ENCODE measurements around the gene CNTD1. TPM values are rescaled to one million over a fixed set of nuclear protein-coding genes. Genes with fewer than 3 reads are reported as not detected.
"Not testable (repeated sequence)": the region's sequence is repeated elsewhere in the genome, so short reads cannot be mapped to it uniquely, and the experiment has no call there.

The CNTD1 gene
- polyA plus RNA-seq, 1 donor = 0.70 TPM

DNA sequence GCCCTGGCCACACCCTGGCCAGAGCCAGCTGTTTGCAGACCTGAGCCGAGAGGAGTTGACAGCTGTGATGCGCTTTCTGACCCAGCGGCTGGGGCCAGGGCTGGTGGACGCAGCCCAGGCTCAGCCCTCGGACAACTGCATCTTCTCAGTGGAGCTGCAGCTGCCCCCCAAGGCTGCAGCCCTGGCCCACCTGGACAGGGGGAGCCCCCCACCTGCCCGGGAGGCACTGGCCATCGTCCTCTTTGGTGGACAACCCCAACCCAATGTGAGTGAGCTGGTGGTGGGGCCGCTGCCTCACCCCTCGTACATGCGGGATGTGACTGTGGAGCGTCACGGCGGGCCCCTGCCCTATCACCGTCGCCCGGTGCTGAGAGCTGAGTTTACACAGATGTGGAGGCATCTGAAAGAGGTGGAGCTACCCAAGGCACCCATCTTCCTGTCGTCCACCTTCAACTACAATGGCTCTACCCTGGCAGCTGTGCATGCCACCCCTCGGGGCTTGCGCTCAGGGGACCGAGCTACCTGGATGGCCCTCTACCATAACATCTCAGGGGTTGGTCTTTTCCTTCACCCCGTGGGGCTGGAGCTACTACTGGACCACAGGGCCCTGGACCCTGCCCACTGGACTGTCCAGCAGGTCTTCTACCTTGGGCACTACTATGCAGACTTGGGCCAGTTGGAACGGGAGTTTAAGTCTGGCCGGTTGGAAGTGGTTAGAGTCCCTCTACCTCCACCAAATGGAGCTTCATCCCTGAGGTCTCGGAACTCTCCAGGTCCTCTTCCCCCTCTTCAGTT is 46.3 kb downstream of the CNTD1 start:
- DNase-seq (ENCODE audit: low read depth) = no peak

GRCh38 chr17:42845556-42845917 is 46.9 kb downstream of the CNTD1 start:
- no peak for DNase-seq (ENCODE audit: low read depth)

DNA sequence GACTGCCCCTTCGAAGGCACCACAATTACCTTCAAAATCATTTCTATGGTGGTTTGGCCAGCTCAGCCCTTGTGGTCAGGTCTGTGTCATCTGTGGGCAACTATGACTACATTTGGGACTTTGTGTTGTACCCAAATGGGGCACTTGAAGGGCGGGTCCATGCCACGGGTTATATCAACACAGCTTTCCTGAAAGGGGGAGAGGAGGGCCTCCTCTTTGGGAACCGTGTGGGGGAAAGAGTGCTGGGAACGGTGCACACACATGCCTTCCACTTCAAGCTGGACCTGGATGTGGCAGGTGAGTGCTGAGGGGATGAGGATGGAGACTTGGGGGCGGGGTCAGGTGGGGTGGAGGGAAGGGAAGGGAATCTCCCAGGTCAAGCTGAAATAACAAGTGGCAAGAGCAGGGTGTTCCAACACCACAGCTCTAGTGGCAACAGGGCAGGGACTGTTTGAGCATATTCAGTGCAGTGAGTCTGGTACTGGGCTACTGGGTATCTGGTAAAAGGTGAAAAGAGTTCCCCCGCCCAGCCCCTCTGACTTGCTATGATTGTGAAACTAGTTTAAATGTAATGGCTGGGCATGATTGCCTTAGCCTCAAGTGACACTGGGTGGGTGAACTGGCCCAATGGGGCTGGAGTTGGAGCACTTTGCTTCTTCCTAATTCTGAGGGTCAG is 47.4 kb downstream of the CNTD1 start:
- no peak for DNase-seq (ENCODE audit: low read depth)

GRCh38 chr17:42846594-42847280 is 48.1 kb downstream of the CNTD1 start:
- DNase-seq (ENCODE audit: low read depth) = no peak

DNA sequence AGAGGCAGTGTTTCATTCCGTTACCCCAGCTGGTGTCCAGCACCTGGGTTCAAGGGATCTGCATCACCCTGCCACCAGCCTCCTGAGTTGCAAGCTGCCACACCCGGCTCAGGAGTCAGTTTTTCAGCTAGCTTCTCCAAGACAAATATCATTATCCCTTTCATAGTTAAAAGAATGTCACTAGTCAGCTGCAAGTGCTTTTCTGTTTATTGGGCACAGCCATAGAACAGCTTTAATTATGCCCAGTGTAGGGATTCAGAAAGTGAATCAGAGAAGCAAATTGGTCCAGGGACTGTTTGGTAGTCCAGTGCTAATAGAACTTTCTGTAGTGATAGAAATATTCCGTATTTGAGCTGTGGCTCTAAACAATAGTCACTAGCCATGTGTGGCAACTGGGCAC is 49.4 kb downstream of the CNTD1 start:
- no peak for DNase-seq (ENCODE audit: low read depth)

GRCh38 chr17:42849031-42849430 is 50.4 kb downstream of the CNTD1 start:
- no peak for DNase-seq (ENCODE audit: low read depth)

DNA sequence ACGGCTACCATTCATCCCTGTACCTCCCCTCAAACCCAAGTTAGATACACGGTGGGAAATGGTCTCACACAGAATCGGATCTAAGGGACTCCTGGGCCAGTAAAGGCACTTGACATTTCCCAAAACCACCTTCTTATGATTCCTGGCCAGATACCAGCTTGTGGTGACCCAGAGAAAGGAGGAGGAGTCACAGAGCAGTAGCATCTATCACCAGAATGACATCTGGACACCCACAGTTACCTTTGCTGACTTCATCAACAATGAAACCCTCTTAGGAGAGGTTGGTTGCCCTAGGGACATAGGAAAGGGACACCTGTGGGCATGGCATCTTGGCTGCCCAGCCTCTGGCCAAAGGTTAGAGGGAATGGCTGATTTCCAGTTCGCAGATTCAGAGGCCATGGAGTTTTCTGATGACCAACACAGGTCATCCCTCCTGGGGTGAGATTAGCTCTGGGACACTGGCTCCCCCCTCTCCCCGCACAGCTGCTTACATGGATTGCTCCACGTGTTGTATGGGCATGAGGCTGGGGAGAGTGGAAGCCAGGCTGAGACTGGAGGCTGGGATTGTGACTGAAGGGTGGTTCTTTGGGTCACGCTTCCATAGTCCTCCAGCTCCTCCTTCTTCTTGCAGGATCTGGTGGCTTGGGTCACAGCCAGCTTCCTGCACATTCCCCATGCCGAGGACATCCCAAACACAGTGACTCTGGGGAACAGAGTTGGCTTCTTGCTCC is 51.0 kb downstream of the CNTD1 start:
- no peak for DNase-seq (ENCODE audit: low read depth)

GRCh38 chr17:42850954-42851353 is 52.3 kb downstream of the CNTD1 start, which contains the start of gene AOC3:
Gene AOC3 (plus strand): TSS chr17:42851199. CDS start chr17:42851344, 145 bp downstream.
- no peak for DNase-seq (ENCODE audit: low read depth)

GRCh38 chr17:42851371-42852240 is 52.9 kb downstream of the CNTD1 start:
- DNase-seq (ENCODE audit: low read depth) = not testable (repeated sequence)

DNA sequence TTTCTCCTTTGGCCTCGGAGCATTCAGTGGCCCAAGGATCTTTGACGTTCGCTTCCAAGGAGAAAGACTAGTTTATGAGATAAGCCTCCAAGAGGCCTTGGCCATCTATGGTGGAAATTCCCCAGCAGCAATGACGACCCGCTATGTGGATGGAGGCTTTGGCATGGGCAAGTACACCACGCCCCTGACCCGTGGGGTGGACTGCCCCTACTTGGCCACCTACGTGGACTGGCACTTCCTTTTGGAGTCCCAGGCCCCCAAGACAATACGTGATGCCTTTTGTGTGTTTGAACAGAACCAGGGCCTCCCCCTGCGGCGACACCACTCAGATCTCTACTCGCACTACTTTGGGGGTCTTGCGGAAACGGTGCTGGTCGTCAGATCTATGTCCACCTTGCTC is 53.7 kb downstream of the CNTD1 start:
- no peak for DNase-seq (ENCODE audit: low read depth)

DNA sequence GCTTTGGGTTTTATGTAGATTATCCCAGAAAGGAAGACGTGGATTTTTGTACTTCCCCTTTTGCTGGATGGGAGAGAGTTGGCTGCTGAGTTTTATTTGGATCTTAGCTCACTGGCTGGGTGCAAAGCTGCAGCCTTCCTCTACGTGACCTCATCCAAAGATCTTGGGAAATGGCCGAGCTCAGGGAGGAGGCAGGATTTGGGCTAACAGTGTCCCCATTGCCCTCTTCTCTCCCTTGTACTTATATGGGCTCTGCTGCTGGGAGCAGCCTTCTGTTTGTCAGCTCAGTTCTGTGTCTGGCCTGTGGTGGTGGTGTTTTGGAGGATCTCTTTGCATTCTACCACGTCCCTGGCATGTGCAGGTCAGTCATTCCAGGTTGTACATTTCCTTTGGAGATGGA is 54.3 kb downstream of the CNTD1 start:
- no peak for DNase-seq (ENCODE audit: low read depth)

DNA sequence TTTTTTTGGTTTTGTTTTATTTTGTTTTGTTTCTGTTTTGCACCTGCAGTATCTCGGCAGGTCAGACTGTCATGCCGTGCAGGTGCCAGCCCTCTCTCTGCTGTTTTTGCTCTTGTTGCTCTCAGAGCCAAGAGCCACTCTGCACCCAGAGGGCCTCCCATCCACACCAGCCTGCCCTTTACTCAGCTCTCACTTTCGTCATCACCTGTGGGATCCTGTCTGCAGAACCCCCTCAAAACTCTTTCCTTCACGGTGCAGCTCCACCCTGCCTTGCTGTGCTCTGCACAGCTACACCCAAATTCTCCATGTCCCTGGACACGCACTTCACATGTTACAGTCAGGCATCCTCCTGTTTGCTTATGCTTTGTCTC is 54.9 kb downstream of the CNTD1 start:
- no peak for DNase-seq (ENCODE audit: low read depth)

DNA sequence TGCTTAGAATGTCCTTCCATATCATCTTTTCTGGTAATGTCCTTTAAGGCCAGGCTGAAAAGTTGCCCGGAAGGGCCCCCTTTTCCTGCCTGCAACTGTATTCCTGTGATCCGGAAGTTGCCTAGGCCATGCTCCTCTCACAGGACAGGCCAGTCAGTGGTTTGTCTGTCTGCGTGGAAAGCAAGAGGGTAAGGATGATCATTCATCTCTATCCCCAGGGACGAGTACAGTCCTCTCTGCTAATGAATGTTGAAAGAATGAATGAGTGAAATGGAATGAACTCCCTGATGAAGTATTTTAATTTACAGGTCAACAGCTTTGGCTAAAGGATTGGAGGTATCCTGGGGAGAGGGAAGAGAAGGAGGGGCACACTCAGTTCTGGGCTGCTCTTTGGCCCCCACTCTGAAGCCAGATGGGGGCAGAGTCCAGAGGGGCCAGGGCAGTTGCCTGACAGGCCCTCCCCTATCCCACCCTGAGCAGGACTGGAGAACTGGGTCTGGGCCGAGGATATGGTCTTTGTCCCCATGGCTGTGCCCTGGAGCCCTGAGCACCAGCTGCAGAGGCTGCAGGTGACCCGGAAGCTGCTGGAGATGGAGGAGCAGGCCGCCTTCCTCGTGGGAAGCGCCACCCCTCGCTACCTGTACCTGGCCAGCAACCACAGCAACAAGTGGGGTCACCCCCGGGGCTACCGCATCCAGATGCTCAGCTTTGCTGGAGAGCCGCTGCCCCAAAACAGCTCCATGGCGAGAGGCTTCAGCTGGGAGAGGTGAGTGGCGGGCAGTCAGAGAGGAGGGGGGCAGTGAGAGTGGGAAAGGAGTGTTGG is 55.5 kb downstream of the CNTD1 start:
- no peak for DNase-seq (ENCODE audit: low read depth)

DNA sequence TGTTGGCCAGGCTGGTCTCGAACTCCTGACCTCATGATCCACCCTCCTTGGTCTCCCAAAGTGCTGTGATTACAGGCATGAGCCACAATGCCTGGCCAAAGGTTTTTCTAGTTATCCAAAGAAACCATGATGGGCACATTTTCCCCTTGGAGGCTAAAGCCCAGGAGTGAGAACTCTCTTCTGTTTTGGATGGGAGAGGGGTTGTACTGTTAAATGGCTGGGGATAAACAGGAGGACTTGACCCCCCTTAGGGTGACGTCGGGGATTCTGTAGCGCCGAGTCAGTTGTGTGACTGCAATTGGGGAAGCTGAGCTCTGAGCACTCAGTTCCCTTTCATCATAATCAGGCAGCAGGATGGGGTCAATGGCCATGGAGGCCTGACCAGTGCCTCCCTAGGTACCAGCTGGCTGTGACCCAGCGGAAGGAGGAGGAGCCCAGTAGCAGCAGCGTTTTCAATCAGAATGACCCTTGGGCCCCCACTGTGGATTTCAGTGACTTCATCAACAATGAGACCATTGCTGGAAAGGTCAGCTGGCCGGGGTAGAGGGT is 56.5 kb downstream of the CNTD1 start:
- no peak for DNase-seq (ENCODE audit: low read depth)

- not testable (repeated sequence) for DNase-seq (ENCODE audit: low read depth)
Measured at GRCh38 chr17:42856093-42856492, 57.4 kb downstream of the CNTD1 start.

- not testable (repeated sequence) for DNase-seq (ENCODE audit: low read depth)
Measured at GRCh38 chr17:42856516-42856915, 57.9 kb downstream of the CNTD1 start.

GRCh38 chr17:42857389-42857788 is 58.7 kb downstream of the CNTD1 start:
- DNase-seq (ENCODE audit: low read depth) = no peak
